NCI-H446 (cell line): ENCODE measurements around the gene BBS9.

Experiments used
- DNase-seq, 2 experiments: peaks; one replicate each; lab custom pipeline; 2025; lab: John Stamatoyannopoulos, UW

Gene BBS9

DNA sequence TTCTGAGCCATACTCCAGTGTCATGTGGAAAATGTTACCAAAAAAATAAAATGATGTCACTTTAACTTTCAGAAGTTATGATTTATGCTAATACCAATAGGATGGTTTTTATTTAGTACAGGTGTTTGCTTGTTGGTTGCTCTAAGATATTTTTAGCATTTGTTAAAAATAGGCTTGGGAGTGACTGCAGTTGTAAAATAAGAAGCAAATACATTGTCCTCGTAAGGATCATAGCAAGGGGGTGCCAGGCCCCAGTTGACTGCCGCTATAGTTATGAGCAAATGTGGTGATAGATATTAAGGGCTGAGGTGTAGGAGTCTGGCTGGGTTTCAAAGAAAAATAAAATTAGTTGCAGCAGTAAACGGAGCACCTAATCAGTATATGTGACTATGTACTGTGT lies 421.6 kb downstream of the BBS9 start:
- DNase-seq: no peak

DNA sequence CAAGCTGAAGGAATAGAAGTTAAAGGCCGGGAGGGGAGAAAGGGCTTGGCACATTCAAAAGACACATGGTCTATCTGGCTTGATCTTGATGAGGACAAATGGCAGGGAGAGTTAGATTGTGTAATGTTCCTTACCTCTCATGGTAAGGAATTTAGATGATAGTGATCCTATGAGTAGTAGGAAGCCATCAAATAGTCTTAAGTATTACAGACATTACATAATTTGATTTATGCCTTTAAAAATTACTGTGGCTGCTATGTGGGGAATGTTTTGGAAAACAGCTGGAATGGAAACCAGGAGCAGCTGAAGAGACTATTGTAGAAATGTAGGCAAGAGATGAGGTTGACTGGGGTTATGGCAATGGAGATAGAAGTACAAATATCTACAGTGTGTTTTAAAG lies 424.7 kb downstream of the BBS9 start:
- no peak for DNase-seq

DNA sequence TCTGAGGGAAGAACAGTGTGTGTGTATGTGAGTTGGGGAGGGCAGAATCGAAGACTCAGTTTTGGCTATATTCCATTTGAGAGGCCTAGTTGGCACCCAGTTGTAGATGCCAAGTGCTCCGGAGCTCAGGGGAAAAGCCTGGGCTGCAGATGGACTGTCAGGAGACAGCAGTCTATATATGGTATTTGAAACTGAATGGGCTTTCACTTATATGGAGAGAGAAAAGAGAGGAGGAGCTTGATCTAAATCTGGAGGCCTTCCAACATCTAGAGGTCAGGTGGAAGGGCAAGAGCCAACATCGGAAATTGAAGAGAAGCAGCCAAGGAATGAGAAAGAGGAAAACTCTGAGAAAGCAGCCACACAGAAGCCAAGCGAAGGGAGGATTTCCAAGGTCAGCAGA lies 425.2 kb downstream of the BBS9 start:
- peak in 1 of 2 experiments; percentile 9 for DNase-seq

DNA sequence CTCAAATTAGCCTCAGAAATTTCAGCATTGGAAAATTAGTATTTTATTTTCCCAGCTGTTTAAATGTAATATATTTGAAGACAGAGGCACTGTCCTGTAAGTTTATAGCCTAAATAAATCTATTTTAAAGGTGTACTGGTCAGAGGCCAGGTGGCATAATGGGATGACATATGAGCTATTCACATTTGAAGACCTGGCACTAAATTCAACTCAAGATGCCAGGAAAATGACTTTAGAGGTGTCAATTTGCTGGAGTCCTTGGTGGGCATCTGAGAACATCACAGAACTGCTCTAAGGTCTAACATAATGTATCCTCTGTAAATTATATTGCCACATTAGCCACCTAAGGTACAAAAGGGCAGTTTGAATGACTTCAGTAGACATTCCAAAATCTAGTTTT lies 427.1 kb downstream of the BBS9 start:
- no peak for DNase-seq

DNA sequence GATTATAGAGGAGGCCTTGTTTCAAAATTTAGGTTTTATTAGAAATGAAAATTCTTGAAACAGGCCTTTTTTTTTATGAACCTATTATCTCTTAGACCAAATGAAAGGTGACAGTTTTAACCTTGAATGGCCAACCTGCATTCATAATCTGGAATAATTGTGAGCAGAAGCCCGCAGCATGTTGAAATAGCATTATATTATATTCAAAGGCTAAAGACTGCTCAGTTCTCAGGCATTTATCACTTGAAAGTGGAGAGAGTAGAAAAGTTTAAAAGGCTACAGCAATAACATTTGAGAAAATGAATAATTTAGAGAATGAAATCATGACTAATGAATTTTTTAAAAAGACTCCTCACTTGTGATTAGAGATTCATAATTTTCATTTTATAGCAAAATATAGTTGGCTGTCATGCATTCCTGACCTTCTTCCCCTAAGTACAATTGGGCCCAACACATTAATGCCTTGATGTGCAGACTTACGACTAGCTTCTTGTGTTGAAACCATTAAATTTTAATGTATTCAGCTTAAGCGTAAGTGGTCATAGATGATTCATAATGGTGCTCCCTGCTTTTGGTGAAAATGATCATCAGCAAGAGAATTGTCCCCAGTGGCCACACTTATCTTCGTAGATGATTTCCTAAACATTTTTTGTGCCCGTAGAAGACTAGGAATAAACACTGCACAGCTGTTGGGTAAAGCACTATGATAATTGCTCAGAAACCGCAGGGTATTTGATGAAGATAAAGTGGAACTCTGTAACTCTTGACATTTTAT lies 429.4 kb downstream of the BBS9 start:
- no peak for DNase-seq

DNA sequence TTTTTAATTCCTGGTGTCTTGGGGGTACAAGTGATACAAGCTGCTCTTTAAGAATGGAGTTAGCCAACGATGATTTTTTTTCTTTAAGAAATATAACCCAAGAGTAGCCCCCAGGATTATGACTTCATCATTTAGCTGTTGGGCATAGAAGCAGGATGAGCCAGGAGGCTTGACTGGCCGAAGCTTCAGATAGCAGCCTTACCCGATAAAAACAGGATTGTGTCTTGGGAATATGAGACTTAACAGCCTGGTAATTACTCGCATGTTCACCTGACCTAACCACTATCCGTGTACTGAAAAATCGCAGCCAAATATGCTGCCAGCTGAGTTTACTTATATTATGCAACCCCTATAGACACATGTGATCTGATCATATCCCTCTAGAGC lies 430.0 kb downstream of the BBS9 start:
- no peak for DNase-seq

DNA sequence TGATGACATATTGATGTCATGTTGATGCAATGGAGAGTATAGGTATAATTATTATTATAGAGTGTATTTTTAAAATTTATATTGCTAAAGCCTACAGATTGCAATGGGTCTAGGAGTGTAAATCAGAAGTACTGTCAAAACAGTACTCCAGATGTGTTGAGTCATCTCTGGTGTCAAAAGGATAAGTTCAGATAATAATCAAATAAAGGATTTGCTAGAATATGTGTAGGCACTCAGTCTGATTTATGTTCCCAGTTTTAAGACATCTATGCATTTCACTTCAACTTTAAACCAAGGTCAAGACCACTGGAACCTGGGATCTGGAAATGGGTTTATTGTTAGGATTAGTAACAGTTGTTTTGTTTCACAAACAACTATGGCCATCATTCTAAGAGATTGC lies 433.6 kb downstream of the BBS9 start:
- DNase-seq: no peak

DNA sequence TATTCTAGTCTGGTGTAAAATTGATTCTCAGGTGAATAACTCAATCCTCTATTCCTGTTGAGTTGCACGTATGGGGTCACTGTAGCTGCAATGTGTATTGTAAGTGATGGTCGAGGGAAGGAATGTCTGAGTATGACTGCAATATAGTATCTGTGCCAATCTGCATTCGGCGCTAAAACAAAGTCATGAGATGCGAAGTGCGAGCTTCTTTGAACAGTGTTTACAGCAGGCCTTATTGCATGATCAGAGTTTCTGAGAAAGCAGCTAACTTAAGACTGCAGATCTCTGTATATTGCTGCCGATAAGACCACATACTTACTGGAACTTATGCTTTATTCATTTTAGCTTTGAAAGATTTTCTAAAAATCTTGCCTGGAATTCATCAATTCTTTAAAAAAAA lies 434.3 kb downstream of the BBS9 start:
- no peak for DNase-seq

DNA sequence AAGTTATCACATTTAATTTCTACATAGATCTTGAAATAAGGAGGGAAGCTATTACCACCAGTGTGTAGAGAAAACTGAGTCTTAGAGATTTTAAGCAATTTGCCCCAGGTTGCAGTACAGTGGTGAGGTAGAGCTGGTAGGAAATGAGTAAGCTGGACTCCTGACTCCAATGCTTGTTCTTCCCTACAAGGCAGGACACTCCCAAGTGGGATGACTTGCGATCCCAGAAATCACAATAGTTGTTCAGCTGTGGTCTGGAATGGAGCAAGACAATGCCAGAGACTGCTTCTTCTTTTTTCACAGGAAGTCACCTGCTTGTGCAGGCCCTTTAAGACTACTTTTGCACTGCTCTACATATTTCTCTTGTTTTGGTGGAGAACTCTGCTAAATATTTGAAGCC lies 448.8 kb downstream of the BBS9 start:
- no peak for DNase-seq

DNA sequence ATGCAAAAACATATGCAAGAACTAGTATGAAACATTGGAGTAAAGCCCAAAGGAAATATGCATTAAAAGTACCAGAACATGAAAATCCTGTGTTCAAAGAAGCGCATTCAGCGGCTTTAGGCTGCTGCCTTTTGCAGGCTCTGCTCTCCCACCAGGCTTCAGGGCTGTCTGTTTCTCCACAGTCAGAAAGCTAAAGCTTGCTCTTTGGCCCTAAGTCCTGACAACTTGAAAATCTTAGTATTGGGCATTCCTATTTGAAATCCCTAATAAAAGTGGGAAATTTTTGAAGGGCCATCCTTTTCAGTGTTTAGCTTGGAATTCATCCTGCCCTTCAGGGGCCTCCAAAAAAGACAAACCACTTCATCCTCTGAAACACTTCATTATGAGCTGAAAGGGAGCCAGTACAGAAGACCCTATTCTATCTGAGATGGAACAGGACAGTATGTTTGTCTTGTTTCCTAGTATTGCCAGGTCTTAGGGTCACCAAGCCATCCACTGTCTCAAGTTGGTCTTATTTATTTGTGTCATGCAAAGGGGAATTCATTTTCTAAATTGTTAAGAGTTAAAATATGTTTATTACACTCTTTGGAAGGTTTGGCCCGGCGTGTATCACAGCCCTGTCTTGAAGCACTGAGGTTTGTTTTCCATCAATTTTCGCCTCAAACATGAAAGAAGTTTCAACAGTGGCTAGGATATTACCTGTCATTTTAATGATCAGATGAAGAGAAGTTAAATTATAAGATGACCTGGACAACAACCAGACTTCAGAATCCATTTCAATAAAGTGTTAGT lies 449.7 kb downstream of the BBS9 start:
- no peak for DNase-seq

DNA sequence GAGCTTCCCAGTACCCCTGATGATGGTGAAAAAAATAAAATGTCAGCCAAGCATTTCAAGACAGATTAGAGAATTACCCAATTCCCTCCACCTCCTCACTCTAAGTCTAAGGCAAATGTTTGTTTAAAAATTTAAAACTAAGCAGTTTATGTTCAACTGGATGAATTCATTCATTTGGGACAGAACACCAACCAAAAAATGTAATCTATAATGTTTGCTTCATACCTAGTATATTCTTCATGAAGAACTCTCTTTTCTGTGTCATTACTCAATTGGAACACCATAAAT lies 450.3 kb downstream of the BBS9 start:
- no peak for DNase-seq

DNA sequence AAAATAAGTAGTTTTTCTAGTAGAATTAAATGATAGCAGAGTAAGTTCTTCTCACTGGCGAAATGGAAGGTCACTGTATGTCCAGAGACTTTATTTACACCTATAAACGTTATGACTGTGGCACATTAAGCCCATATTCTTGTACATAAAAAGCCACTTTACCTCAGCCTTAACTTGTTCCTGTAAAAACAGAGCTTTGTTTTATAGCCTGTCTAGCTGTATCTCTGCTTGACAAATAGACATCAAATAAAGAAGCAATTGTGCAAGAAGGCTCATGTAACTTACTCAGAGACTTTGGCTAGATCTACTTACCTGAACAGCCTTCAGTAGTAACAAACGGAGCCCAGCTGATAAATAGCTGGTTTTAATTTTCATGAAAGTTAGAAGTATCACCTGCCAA lies 451.9 kb downstream of the BBS9 start:
- DNase-seq: no peak

DNA sequence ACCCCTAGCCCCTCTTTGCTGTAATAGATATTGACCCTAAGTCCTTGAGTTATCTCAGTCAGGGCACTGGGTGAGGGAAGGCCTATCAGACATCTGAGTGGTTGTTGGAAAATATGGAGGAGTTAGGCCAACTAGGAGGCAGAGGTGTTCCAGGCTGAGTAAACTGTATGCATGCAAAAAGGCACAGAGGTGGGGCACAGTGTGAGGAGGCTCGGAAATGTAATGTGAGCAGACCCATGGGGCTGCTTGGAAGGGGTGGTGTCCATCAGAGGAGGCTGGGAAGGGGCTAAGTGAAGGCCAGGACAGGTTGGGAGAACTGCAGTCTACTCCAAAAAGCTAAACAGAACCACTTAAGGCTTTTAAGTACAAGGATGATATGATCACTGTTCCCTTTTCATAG lies 452.7 kb downstream of the BBS9 start:
- DNase-seq: no peak

DNA sequence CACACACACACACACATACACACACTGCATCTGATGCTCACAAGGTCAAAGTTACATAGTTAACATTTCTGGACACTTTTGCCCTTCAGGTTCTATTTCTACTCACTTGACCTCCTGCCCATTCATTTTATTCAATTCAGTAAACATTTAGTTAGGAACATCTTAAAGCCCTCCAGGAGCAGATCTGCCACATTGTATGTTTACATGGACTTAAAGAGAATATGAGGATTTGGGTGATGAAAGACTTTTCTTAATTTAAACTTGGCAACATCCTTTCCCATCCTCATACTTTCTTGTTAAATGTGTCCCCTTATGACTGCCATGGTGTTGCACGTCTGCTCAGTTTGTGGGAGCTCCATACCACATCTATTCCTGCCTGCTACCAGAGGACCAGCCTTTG lies 453.2 kb downstream of the BBS9 start:
- DNase-seq: no peak

DNA sequence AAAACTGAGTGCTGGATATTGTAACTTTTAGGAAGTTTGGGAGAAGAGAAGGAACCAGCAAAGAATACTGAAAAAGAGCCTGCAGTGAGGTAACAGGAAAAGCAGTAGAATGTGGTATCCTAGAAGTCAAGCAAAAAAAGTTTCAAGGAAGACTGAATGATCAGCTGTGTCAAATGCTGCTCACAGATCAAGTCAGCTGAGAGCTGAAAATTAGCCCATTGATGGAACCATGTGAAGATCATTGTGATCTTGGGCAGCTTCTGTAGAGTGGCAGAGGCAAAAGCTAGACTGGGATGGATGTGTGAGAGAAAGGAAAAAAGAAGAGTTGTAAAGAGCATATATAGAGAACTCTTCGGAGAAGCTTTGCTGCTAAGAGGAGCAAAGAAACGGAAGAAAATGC lies 460.5 kb downstream of the BBS9 start:
- DNase-seq: no peak

DNA sequence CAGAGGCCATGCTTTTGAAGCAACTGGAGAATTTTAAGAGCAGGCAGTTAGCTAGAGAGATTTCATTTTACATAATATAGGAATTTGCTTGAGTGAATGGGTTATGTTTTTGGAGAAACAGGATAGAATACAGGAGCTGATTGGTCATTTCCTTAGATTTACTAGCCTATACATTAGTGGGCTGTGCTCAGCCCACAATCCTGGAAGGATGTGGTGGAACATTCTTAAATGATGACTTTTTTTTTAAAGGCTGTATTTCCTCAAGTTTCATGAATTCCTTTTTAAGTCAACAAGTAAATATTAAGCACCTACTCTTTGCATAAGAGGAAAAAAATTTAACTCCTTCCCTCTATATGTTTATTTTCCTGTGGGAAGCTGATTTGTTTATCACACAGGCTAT lies 461.6 kb downstream of the BBS9 start:
- DNase-seq: no peak

DNA sequence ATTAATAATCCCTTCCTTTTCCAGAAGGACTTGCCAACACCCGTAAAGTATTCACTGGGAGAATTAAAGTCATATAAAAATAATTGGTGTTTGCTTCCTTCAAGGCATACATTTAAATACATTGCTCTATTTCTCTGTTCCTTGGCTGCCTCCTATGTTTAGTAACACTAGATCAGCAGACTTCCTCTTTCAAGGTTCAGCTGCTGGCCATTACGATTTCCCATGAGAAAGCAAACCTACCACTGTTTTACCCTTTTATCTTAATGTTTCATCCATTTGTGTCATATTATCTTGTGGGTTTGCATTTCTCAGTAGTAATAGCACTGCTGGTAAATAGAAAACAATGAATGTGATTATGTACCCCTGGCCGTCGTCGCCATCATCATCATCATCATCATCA lies 462.1 kb downstream of the BBS9 start:
- no peak for DNase-seq

DNA sequence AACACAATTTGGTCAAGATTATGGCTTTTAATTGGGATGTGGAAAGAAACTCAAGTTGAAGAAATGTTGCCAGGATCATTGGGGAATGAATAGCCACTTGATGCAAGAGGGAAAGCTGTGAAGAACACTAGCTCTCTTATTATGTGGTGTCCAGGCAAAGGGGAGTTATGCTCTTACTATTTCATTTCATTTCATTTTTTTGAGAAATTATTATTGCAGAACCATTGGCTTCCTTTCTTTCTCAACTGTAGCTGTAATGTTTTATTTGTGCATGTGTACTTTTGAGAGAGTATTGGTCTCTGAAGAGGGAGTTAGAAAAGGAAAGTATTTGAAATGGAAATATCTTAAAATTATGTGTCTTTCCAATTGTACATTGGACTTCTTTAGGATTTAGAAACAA lies 463.4 kb downstream of the BBS9 start:
- no peak for DNase-seq

DNA sequence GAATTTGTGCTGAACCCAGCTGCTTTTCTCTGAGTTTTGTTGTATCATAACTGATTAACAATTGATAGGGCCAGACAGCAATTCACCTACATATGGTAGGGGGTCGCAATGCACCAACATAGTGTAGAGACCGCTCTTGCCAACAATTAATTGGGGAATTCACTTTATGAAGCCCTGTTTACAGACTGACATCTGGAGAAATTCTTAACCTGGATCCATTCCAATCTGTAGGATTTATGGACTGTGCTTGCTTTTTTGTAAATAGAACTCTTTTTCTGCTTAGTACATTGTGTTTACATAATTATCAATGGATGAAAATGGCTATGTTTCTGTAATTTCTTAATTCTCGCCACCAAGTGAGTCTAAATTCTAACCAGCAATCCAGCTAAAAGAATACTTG lies 464.2 kb downstream of the BBS9 start:
- DNase-seq: peak in 1 of 2 experiments; percentile 34

DNA sequence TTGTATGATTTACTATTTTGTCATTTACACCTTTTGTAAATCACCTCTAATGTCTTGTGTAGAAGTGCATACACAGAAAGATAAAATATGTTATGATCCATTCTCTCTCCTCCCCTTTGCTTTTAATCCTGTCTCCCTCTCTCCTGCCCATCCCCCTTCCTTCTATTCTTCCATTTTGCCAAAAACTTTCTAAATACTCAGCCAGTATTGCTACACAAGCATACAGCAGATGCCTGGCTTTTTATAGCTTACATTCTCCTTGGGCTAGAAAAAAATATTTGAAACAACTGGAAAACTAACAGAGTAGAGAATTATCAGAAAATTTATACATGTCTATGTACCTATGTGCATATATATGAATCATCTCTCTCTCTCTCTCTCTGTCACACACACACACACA lies 467.3 kb downstream of the BBS9 start:
- DNase-seq: no peak

DNA sequence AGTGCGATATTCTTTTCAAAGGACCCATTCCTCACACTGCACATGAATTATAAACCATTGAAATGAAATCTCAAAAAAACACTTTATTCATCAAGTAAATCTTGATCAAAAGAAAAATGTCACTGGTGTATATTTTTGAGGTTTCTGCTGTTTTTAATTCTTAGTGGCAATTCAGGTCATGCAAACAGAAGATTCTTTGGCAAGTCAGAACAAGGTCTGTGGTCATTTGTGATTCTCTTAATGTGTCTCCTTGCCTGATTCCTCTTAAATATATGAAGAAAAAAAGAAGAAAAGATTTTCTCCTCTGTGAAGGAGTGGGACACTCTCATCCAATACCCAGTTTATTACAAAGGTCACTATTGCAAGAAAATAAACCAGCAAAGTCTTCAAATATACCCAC lies 467.8 kb downstream of the BBS9 start:
- no peak for DNase-seq

DNA sequence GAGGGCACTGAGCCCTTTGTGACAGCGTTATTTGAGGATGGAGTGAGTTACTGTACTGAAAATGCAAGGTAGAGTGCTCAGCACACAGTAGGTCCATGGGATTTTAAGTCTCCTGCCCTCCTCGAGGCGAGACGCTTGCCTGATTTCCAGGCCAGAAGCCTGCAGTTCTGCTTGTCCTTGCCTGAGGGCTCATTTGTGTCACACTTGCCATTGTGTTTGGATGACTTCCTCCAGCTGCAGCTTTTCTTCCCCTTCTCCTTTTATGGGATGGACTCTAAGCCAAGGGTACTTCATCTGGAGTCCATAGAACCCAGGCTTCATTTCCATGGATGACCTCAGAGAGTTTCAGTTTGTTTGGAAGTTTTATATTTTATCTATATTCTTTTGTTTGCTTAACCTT lies 471.7 kb downstream of the BBS9 start:
- DNase-seq: no peak

DNA sequence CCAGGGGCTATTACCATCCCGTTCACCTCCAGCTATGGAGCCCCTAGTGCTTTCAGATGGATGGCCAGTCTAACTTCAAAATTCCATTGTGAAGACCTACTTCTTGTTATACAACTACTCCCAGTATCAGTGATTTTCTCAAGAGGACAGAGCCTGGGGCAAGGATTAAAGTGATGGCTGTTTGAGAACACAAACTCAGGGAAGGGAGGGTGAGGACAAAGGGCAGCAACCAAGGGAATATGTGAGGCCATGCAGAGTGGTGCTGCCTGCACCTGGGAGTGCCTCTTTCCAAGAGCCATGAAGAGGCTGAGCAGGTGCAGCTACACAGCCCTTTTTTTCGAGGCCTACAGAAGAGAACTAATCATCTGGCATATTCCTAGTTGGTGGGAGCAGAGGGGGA lies 472.5 kb downstream of the BBS9 start:
- DNase-seq: no peak

DNA sequence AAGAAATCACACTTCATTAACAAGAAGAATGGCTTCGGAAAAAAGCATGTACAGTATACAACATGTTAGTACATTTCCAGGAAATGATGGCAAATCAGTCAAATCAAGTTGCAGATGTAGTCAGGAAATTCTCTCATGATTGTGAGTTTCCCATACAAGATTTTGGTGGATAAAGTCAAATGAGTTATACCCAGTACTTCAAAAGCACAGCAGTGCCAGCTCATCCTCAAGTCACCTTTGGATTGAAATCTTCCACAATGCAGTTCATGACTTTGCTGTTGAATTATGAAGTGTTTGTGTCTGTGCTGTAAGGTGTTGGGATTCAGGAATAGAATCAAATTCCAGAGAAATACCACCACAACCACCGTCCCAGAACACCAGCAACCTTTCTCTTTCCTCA lies 474.7 kb downstream of the BBS9 start:
- no peak for DNase-seq
